GM13976 (cell line): ENCODE measurements around the gene CFAP126.
A peak's percentile ranks its signal among the peaks of the same experiment; 100 is the strongest.

Experiments
- DNase-seq: peaks from one replicate; pipeline ENCODE4 v3.0.0; 2012; ENCODE audit warnings: low spot score
- in situ Hi-C: fragments of 300-500 bp; cut with MboI; formaldehyde crosslinking; loops from one replicate; pipeline ENCODE4 v1.12.0; 2022; ENCODE audit warnings: low sequenced_read_pairs, mixed read lengths, inconsistent platforms; ENCODE audit not compliant: unreplicated experiment
- TF ChIP-seq, protein P1 (sequence below): IDR thresholded peaks from 2 replicates; pipeline ENCODE4 v1.5.1; 2012; ENCODE audit warnings: borderline replicate concordance, mild to moderate bottlenecking; ENCODE audit not compliant: insufficient read depth; ENCODE audit errors: extremely low read depth, missing control alignments, control extremely low read depth

CFAP126 gene

DNA sequence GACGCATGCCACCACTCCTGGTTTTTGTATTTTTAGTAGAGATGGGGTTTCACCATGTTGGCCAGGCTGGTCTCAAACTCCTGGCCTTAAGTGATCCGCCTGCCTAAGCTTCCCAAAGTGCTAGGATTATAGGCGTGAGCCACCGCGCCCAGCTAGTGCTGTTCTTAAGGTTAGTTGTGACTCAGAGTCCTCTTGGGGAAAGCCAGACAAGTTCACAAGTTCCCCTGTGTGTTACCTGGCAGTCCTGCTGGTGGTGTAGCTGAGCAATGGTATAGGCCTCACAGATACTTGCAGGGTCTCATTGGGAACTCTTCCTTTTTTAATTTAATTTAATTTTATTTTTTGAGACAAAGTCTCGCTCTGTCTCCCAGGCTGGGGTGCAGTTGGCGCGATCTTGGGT lies 10.6 kb downstream of the CFAP126 start:
- no peak for DNase-seq
- TF ChIP-seq, protein P1, sequence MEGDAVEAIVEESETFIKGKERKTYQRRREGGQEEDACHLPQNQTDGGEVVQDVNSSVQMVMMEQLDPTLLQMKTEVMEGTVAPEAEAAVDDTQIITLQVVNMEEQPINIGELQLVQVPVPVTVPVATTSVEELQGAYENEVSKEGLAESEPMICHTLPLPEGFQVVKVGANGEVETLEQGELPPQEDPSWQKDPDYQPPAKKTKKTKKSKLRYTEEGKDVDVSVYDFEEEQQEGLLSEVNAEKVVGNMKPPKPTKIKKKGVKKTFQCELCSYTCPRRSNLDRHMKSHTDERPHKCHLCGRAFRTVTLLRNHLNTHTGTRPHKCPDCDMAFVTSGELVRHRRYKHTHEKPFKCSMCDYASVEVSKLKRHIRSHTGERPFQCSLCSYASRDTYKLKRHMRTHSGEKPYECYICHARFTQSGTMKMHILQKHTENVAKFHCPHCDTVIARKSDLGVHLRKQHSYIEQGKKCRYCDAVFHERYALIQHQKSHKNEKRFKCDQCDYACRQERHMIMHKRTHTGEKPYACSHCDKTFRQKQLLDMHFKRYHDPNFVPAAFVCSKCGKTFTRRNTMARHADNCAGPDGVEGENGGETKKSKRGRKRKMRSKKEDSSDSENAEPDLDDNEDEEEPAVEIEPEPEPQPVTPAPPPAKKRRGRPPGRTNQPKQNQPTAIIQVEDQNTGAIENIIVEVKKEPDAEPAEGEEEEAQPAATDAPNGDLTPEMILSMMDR = peak; percentile 7
- in situ Hi-C loops = no loop called here

DNA sequence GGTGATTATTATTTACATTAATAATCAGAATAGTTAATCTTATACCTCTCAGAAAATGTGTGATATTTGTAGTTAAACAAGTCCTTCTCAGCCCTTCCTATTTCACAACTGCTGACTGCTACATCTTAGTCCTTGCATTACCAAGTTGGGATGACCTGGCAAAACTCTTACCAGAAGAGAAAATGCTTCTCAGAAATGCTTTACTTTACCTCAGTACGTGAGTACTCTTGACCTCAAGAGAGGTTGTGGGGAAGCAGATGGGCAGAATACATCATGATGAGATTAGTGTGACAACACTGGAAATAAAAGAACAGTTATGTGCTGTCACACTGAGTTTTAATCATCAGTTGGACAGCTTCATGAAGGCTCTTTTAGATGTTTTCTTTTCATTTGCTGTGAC lies 16.2 kb downstream of the CFAP126 start:
- in situ Hi-C loops = no loop called here
- no peak for DNase-seq
- TF ChIP-seq, protein P1 = no peak

DNA sequence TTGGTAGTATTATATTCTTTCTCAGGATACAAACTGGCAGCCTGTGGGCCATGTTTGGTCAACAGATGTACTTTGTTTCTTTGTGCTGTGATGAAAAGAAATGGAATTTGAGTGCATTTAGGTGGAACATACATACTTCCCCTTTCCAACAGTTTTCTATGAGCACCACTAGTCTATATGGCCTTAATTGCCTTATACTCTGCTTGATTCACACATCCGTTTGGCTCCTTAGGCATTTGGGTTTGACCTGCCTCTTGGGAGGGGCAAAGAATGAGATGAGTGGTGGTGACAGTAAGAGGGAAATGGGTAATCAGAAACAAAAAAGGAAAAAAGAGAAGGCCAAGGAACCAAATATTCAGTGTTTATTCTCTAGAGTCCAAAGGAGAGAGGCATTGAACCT lies 17.0 kb downstream of the CFAP126 start:
- DNase-seq = no peak
- TF ChIP-seq, protein P1 = no peak
- in situ Hi-C loops = no loop called here

DNA sequence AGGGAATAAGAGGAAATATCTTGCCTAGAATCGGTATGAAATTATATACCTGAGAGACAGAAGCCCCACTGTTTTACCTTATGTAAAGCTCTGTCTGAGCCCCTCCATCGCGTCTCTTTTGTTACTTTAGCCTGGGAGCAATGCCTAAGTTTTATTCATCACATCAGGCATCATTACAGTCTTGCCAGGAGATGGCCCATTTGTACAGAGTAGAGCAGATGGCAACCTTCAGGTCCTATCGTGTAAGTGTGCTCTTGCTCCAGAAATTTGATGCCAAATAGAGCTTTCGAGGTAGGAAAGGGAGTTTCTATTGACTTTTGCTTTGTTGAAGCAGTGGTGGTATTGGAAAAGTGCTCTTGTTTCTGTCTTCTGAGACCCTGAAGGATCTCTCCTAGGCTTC lies 24.9 kb downstream of the CFAP126 start:
- in situ Hi-C loops = no loop called here
- TF ChIP-seq, protein P1 = no peak
- DNase-seq = no peak

DNA sequence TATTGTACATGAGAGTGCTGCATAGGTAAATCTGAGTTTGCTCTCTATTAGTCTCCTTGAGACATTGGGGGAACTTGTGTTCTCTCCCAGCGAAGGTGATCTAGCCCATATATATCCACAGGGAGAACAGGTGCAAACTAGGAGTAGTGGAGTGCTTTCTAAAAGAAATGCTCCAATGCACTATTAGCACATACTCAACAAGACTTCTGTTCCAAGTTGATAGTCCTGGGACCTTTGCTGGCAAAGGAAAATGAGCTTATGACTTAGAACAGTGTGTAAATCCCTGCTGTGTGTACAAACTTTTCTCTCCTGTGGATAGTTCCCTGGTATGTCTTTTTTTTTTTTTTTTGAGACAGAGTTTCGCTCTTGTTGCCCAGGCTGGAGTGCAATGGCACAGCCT lies 25.5 kb downstream of the CFAP126 start:
- in situ Hi-C loops = no loop called here
- TF ChIP-seq, protein P1 = no peak
- no peak for DNase-seq

DNA sequence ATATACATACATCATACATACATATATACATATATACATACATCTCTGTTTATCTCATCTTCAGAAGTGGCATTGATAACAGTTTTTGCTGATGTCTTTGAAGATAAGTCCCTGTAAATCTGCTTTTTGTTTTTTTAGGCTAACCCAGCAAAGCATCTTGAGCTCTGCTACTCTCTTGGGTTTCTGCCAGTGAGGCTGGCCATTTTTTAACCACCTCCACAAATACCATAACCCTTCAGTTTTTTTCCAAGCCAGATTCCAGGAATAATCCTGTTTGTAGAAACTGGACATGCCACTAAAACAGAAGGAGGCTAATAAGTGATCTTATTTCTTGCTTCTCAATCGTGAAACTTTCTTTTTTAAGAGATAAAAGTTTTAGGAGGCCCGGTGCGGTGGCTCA lies 31.9 kb downstream of the CFAP126 start:
- no peak for DNase-seq
- in situ Hi-C loops = no loop called here
- TF ChIP-seq, protein P1 = no peak

DNA sequence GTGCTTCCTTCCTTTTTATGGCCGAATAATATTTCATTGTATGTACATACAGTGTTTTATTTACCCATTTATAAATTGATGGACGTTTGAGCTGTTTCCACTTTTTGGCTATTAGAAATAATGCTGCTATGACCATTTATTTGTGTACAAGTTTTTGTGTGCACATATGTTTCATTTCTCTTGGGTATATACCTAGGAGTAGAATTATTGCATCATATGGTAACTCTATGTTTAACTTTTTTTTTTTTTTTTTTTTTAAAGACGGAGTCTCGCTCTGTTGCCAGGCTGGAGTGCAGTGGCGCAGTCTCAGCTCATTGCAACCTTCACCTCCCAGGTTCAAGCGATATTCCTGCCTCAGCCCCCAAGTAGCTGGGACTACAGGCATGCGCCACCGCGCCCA lies 34.5 kb downstream of the CFAP126 start:
- in situ Hi-C loops = no loop called here
- DNase-seq = no peak
- TF ChIP-seq, protein P1 = no peak
